Fibroblast of gingiva (primary cell): ENCODE measurements around the gene TMEM232.

Experiments used
- DNase-seq: peaks from one replicate; pipeline ENCODE4 v3.0.0-alpha.2; 2011; ENCODE audit warnings: low read depth

Gene TMEM232

DNA sequence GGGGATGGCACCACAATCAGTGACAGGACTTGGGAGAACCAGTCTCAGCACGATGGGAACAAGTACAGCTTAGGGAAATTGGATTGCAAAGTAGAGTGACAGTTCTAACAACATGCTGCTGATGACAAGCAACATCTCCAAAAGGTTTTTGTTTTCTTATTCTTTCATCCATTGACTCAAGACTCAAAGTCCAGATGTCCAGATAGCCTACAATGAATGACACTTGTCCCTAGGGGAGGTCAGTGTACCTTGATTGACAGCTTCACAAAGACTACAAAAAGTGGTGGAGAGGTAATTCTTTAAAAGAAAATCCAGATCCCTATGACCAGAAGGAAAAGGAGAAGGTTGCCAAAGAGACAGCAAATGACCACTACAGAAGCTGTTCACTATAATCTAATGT is 323.9 kb downstream of the TMEM232 start:
- DNase-seq = no peak

DNA sequence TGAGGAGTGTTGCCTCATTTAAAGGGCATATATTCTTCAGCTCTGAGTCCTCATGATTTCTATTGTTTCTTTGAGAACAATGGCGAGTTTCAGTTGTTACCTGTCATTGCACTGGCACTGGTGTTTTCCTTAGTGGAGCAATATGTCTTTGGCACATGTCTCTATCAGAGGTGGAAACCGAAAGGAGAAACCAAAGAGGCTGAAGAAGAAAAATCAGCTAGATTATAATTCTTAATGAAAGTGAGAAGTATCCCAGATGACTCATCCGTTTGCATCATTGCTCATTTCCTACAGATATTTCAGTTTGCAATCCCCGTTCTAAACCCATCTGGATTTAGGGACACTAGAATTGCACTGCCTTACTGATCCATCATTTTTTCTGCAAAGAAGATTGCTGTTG is 324.6 kb downstream of the TMEM232 start:
- DNase-seq = peak; percentile 34

DNA sequence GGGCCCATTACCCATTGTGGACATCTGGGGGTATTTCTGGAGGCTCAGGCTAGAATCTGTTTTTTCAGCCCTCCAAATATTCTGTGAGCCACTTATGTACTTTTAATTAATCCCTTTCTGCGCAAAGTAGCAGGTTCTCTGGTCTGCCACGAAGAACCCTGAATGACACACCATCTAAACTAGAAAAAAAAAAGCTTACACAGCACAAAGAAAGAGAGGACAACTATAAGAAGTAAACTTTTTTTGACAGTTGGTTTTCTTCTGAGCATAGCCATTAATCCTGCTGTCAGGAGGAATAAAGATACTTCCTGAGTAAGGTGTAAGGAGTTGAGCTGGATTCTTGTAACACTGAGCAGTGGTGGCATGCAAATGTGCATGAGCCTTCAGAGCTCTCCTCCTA is 327.5 kb downstream of the TMEM232 start:
- DNase-seq = no peak

- DNase-seq = no peak
Observed at GRCh38 chr5:110397281-110397680, 329.2 kb downstream of the TMEM232 start.

DNA sequence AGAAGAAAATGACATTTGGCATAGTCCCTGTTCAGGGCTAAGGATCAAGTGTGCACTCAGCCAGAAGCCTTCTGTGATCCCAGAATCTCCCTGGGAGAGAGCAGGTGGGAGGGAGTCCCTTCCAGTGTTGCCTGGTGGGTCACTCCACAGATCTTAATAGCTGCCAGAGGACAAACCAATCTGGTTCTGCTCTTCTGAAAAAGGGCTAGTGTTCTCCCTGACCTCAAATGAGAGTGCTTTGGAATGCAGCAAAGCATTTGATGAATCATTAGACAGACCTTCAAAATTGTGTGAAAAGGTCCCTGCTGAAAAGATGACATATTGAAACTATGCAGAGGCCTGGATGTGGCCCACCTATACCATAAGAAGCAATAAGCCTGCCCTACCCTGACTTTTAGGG is 339.7 kb downstream of the TMEM232 start:
- DNase-seq = peak; percentile 31

- DNase-seq = no peak
Observed at GRCh38 chr5:110383231-110383630, 343.2 kb downstream of the TMEM232 start.

- DNase-seq = peak; percentile 46
Observed at GRCh38 chr5:110377943-110378342, 348.5 kb downstream of the TMEM232 start.

GRCh38 chr5:110377361-110377760 is 349.1 kb downstream of the TMEM232 start:
- peak; percentile 36 for DNase-seq

GRCh38 chr5:110376281-110376951 is 350.1 kb downstream of the TMEM232 start:
- DNase-seq = peak; percentile 84

- no peak for DNase-seq
Observed at GRCh38 chr5:110371725-110372041, 354.8 kb downstream of the TMEM232 start.

DNA sequence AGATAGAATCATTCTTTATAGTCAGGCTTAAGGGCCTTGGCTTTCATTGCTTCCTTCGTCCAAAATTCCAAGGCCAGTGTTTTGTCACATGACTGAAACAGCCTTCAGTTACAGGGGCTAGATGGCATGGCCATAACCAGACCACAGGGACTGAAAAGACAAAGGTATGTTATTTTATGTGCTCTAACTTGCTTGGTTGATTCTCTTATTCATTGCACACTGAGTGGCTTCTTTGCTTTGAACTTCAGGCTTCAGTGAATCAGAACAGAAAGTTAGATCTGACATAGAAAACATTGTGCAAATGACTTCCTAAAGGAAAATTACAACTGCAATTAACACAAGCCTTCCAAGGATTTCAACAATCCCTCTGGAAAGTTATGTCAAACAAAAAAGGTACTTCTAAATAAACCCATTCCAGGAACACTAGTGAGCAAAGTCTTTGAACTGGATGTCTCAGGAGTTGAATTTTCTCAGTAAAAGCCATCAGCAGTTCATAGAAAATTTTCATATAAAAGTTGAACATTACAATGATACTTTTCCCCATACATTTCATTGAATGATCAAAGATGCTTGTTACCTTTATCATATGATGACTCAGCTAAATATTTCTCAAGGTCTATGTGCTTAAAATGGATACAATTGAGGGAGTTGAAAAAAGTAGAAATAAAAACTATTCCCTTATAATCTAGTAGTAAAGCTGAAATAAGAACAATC is 355.3 kb downstream of the TMEM232 start:
- no peak for DNase-seq
